Erythroblast (primary cell): ENCODE measurements around the gene IL1B.

ENCODE experiments used
- GATA1 ChIP-seq: IDR thresholded peaks from 2 replicates; pipeline ENCODE4 v1.6.1; 2011; ENCODE audit warnings: low read depth, mild to moderate bottlenecking, control low read depth, low read length, moderate library complexity
- POLR2A ChIP-seq: IDR thresholded peaks from 2 replicates; pipeline ENCODE4 v1.6.1; 2011; ENCODE audit warnings: mild to moderate bottlenecking, low read length

GRCh38 chr2:112841295-112842044 lies 4.9 kb upstream of the IL1B start:
- no peak for TF ChIP-seq POLR2A
- TF ChIP-seq GATA1: no peak
